ENCODE data around the gene BRD7.

Gene BRD7

DNA sequence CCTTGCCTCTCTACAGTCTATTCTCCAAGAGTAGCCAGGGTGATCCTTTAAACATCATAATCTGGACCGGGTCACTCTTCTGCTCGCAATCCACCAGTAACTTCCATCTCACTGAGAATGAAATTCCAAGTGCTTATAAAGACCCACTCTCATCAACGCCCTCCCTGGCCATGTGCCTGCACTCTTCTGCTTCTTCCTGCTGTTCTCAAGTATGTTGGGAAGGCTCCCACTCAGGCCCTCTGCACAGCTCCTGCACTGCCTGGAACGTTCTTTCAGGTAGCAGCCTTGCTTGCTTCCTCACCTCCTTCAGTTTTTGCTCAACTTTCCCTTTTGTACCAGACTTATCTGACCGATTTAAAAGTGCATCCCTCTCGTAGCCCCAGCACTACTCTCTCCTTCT, 44.4 kb downstream of the BRD7 start:
- Mint-ChIP-seq H3K27ac (peak overlapping the region; percentile 80), H3K4me1 (ENCODE audit: low read depth) (peaks cover 36% of the 10 kb centered on the region), H3K9me3 (no peaks in the 10 kb centered on the region), H3K36me3 (ENCODE audit: low read depth) (peaks cover 66% of the 10 kb centered on the region), H3K27me3 (no peaks in the 10 kb centered on the region), H3K4me3 (no peak overlapping the region)

DNA sequence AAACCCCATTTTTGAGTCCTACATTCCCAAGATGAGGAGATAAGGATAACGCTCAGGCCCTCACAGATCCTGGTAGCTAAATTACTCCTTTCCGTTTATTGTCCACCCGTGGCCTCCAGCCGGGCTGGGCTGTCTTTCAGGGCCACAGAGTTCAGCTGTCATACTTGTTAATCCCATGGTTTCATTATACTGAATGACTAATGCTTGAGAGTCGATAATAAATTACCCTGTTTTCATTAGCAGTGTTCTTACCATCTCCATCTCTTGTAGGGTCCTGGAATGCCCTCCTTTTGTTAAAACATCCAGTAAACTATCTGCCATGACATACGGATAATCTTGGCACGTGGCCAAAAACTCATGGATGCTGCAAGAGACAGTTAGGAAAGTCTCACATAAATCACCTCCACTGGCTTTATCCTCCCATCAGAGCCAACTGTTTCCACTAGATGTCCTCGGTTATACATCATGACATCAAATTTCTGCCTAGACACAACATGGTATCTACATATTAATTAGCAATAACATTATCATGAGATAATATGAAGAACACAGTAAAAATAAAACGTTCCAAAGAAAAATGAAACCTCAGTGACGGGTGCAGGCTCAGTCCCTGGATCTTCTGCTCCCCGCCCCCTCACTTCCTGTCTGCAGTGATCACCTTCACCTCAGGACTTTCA, 45.3 kb downstream of the BRD7 start:
- H3K4me1 Mint-ChIP-seq (ENCODE audit: low read depth) = peaks cover 36% of the 10 kb centered on the region
- no peak overlapping the region for H3K4me3 Mint-ChIP-seq
- H3K27ac Mint-ChIP-seq = peak overlapping the region; percentile 80
- no peaks in the 10 kb centered on the region for H3K9me3 Mint-ChIP-seq
- H3K27me3 Mint-ChIP-seq = no peaks in the 10 kb centered on the region
- peaks cover 64% of the 10 kb centered on the region for H3K36me3 Mint-ChIP-seq (ENCODE audit: low read depth)

DNA sequence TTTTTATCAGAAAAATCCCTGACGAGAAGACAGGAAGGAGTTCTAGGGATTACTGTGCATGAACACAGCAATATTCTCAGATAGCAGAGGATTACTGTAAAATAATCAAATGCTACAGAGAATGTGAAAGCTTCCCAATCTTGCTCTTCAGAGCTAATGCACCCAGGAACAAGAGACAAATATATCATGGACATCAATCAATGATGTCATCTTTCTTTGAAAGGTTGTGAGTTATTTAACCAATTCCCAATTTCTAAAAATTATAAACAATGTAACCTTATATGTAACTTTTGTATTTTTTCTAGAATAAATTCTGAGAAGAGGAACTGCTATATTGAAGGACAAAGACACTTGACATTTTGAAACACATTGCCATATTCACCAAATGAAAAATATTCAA, 46.5 kb downstream of the BRD7 start:
- H3K4me3 Mint-ChIP-seq = no peak overlapping the region
- peaks cover 63% of the 10 kb centered on the region for H3K36me3 Mint-ChIP-seq (ENCODE audit: low read depth)
- H3K4me1 Mint-ChIP-seq (ENCODE audit: low read depth) = peaks cover 28% of the 10 kb centered on the region
- H3K27me3 Mint-ChIP-seq = no peaks in the 10 kb centered on the region
- no peak overlapping the region for H3K27ac Mint-ChIP-seq
- no peaks in the 10 kb centered on the region for H3K9me3 Mint-ChIP-seq

DNA sequence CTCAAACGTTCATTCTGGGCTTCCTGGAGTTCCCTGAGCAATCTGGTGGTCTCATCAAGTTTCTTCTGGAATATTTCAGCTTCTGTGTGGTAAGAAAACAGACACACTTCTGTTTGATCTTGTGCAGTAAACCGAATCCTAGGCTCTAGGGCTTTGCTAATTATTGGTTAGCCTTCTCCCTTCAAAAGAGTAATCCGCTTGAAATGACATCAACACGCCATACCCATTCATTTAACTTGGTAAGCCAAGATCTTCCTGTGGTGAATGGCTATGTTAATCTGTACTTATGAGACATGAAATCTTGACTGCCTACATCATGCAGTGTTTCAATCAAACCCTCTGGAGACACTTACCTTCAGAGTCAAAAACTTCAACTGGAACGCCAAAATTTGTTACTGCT, 48.5 kb downstream of the BRD7 start:
- Mint-ChIP-seq H3K4me3 (no peak overlapping the region), H3K36me3 (ENCODE audit: low read depth) (peaks cover 72% of the 10 kb centered on the region), H3K4me1 (ENCODE audit: low read depth) (peaks cover 22% of the 10 kb centered on the region), H3K27ac (no peak overlapping the region), H3K9me3 (no peaks in the 10 kb centered on the region), H3K27me3 (no peaks in the 10 kb centered on the region)

DNA sequence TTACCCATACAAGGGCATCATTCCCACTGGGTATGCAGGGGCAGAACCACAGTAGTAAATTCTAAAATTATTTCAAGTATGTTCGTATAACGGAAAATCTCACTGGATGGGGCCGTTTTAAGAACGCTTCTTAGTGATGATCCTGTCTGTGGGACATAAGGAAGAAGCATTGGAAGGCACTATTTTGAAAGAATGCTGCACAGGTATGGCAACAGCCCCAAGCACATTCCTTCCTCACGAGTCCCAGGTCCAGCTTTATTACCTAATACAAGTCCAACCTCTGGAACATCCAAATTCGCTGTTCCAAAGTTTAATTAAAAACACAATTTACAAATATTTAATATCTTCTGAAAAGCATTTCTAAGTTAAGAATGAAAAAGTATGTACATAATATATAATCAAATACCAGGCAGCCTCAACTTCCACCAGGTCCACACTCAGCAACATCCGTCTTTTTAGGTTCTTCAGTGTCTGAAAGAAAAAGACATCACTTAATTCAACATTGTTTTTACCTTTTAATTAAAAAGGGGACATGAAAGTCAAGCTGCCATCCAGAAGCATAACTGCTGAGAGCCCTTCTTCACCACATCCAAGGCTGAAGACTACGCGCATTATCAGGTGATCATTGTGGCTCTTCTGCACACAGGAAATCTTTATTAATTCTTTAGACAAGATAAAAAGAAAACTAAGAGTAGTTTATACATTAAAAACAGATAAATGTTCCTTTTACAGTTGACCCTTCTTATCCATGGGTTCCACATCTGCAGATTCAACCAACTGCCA, 49.8 kb downstream of the BRD7 start:
- H3K9me3 Mint-ChIP-seq = no peaks in the 10 kb centered on the region
- H3K27ac Mint-ChIP-seq = peak overlapping the region; percentile 28
- peaks cover 15% of the 10 kb centered on the region for H3K4me1 Mint-ChIP-seq (ENCODE audit: low read depth)
- H3K27me3 Mint-ChIP-seq = no peaks in the 10 kb centered on the region
- no peak overlapping the region for H3K4me3 Mint-ChIP-seq
- peaks cover 72% of the 10 kb centered on the region for H3K36me3 Mint-ChIP-seq (ENCODE audit: low read depth)

DNA sequence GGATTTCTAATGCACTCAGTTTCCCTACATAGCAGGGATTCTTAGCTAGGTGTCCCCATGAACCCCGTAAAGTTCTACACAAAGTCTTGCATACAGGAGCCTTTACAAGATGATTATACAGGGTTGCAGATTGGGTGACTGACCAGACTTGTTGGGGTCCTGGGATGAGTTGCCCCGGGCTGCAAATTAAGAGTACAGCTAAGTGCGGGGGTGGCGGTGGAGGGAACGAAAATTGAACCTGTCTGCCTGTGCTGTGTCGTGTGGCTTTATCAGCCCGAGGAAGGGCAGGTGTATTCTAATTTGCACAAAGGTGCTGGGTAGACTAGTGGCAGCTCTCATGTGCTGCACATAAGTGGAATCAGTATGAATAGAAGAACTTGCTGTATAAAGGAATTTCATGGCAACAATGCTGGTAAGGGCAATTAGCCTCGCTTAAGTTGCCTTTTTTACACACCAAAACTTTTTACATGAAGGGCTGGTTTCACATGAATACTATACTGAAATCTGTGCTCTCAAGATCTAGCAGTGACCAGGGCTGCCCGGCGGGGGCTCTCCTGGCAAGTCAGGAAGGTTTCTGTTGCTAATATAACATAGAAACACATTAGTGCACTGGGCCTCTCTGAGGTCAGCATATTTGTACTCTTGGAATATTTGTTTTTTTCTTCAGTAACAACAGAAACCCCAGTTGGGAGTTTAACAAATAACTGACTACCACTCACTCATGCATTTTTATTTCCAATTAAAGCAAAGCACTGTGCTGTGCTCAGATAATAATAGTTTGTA, 51.7 kb downstream of the BRD7 start:
- H3K27ac Mint-ChIP-seq = peak overlapping the region; percentile 40
- H3K4me3 Mint-ChIP-seq = no peak overlapping the region
- H3K36me3 Mint-ChIP-seq (ENCODE audit: low read depth) = peaks cover 80% of the 10 kb centered on the region
- no peaks in the 10 kb centered on the region for H3K9me3 Mint-ChIP-seq
- H3K4me1 Mint-ChIP-seq (ENCODE audit: low read depth) = peaks cover 20% of the 10 kb centered on the region
- no peaks in the 10 kb centered on the region for H3K27me3 Mint-ChIP-seq

DNA sequence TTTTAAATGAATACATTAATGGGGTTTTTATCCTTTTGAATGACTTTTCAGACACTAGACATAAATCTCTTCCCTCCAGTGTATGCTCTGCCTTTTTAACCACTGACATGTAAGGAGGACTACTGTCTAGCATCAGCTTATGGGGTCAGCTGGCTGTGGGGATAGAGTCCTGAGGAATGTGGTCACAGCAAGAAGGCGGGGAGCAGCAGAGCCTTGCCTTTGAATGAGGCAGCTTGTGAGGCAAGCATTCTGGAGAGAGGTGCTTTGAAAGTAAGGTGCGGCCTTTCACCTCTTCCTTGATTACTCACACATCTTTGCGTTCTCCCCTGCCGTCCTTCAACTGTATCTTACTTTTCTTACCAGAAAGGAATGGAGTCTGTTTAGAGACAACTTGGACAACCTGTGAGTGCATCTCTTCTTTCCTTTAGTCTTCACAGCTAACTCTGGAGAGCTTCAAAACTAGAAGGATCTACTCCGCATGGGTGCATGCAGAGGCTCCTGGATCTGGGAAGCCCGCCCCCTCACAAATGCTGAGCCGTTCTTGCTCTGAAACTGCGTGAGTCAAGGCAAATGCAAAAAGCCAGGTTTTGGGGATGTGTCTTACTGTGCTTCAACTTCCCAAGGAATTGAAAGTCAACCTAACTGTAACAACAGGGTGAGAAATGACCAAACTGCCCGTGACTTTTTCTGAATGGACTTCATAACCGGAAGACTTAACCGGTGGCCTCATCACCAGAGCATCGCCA, 52.5 kb downstream of the BRD7 start:
- H3K4me3 Mint-ChIP-seq = no peak overlapping the region
- H3K27ac Mint-ChIP-seq = peak overlapping the region; percentile 40
- peaks cover 20% of the 10 kb centered on the region for H3K4me1 Mint-ChIP-seq (ENCODE audit: low read depth)
- H3K36me3 Mint-ChIP-seq (ENCODE audit: low read depth) = peaks cover 75% of the 10 kb centered on the region
- H3K9me3 Mint-ChIP-seq = no peaks in the 10 kb centered on the region
- H3K27me3 Mint-ChIP-seq = no peaks in the 10 kb centered on the region

DNA sequence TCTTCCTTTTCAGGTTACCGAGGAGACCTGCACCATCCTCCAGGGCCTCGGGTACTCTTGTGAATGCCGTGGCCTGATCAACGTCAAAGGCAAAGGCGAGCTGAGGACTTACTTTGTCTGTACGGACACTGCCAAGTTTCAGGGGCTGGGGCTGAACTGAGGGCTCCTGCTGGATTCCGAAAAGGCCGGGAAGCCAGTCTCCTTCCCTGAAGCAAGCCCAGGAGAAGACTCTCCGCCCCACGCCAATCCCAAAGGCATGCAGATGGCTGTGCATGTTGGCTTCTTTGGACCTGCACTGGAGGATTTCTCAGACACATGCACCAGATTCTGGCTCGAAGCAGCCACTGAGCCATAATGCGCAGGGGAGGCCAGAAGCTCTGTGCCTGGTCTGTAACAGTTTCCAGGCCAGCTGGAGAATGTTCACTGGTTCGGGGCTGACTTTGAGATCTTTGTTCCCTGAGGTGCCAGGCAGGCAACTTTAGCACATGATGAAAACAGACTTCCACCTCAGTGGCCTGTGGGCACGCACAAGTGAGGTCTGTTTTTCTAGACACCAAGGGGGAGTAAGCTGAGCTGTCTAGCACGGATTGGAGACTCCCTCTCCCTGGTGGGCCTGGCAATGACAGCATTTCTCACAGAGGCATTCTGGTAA, 53.3 kb downstream of the BRD7 start:
- Mint-ChIP-seq H3K27ac (peak overlapping the region; percentile 28), H3K4me3 (no peak overlapping the region), H3K4me1 (ENCODE audit: low read depth) (peaks cover 20% of the 10 kb centered on the region), H3K27me3 (no peaks in the 10 kb centered on the region), H3K36me3 (ENCODE audit: low read depth) (peaks cover 67% of the 10 kb centered on the region), H3K9me3 (no peaks in the 10 kb centered on the region)

DNA sequence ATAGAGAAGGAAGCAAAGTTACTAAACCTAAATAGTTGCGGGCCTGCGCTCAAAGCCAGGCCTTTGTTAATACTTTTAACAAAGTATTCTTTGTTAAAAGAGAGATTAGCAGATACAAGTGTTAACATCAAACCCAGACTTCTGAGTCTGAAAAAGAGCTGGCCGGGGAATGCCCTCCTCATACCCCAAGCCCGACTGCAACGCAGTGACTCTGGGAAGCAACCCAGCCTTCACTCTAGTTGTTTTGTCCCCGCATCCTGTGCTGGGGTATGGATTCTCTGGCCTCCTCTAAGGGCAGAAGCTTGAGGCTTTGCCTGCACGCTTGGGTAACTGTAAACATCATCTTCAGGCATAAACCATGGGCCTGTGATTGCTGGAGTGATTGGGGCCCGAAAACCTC, 54.1 kb downstream of the BRD7 start:
- peaks cover 20% of the 10 kb centered on the region for H3K4me1 Mint-ChIP-seq (ENCODE audit: low read depth)
- no peak overlapping the region for H3K4me3 Mint-ChIP-seq
- H3K9me3 Mint-ChIP-seq = no peaks in the 10 kb centered on the region
- H3K27ac Mint-ChIP-seq = no peak overlapping the region
- peaks cover 63% of the 10 kb centered on the region for H3K36me3 Mint-ChIP-seq (ENCODE audit: low read depth)
- no peaks in the 10 kb centered on the region for H3K27me3 Mint-ChIP-seq

DNA sequence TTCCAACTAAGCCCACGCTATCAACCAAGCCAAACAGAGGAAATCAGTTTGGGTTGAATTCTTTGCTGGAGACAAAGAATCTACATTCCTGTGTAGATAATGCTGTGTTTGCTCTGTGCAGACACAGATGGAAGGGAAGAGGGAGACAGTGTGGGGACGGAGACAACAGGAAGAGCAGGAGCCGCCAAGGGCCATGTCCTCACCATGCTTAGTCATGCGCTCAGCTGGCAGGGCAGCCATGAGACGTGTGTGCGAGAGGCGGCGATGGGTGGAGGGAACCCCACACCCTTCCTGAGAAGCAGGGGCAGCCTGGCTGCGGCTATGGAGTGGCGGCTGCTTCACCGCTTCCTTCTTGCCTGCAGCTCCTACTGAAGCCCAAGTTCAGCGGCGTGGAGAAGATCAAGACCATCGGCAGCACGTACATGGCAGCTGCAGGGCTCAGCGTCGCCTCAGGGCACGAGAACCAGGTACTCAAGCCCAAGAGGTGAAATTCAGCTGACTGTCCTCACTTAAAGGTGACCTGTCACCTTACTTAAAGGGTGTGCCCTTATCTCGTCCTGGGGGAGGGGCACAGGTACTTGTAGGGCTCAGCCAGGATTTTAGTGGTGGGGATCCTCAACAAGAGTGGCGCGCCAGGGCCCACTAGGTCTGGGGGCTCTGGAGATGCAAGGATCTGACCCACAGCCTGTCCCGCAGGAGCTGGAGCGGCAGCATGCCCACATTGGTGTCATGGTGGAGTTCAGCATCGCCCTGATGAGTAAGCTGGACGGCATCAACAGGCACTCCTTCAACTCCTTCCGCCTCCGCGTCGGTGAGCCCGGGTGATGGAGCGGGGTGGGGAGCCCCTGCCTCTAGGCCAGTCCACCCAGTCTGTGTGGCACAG, 55.0 kb downstream of the BRD7 start:
- H3K27ac Mint-ChIP-seq = peak overlapping the region; percentile 79
- no peak overlapping the region for H3K4me3 Mint-ChIP-seq
- peaks cover 63% of the 10 kb centered on the region for H3K36me3 Mint-ChIP-seq (ENCODE audit: low read depth)
- H3K4me1 Mint-ChIP-seq (ENCODE audit: low read depth) = peaks cover 20% of the 10 kb centered on the region
- H3K9me3 Mint-ChIP-seq = no peaks in the 10 kb centered on the region
- no peaks in the 10 kb centered on the region for H3K27me3 Mint-ChIP-seq

DNA sequence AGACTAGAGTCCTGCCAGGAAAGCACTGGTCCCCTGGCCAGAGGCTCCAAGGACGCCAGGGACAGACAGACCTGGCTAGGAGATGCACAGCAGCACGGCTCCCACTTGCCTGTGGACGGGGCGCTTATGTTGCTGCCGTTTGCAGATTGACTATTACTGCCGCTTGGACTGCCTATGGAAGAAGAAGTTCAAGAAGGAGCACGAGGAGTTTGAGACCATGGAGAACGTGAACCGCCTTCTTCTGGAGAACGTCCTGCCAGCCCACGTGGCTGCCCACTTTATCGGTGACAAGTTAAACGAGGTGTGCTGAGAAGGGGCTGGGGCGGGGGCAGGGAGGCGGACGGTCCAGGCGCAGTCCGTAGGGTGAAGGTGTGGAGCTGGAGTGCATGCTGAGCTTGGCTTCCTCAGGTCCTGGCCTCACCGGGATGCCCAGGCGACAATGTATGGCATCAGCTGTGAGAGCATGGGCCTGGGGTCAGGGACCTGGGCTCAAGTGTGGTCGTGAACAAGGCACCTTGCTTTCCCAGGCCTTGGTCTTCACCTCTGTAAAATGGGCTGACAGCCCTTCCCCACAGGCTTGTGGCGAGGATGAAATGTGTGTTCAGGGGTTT, 56.8 kb downstream of the BRD7 start:
- H3K36me3 Mint-ChIP-seq (ENCODE audit: low read depth) = peaks cover 51% of the 10 kb centered on the region
- H3K9me3 Mint-ChIP-seq = no peaks in the 10 kb centered on the region
- H3K4me3 Mint-ChIP-seq = no peak overlapping the region

DNA sequence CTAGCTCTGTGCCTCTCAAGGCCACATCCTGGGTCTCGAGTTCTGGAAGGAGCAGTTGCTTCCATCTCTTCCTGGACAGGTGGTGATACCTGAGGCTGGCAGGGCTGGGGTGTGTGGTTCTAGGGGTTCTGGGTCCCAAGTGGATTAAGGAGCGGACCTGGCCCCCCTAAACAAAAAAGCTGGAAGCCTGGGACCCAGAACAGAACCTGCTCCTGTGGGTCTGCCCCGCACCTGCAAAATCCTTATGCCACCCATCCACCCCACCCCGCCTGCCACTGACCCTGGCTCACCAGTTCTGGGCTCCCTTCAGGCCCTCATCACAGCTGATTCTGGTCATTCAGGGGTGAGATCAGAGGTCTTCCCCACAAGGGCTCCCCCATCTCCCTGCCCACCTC, 57.7 kb downstream of the BRD7 start:
- Mint-ChIP-seq H3K36me3 (ENCODE audit: low read depth) (peaks cover 44% of the 10 kb centered on the region), H3K4me3 (no peak overlapping the region), H3K27me3 (no peaks in the 10 kb centered on the region), H3K4me1 (ENCODE audit: low read depth) (peaks cover 14% of the 10 kb centered on the region), H3K9me3 (no peaks in the 10 kb centered on the region), H3K27ac (no peak overlapping the region)

More for the DNA sequence above, 56.8 kb downstream of the BRD7 start:
- H3K27me3 Mint-ChIP-seq = no peaks in the 10 kb centered on the region
- peak overlapping the region; percentile 45 for H3K27ac Mint-ChIP-seq
- H3K4me1 Mint-ChIP-seq (ENCODE audit: low read depth) = peaks cover 14% of the 10 kb centered on the region

All from stimulated activated naive CD8-positive, alpha-beta T cell treated with anti-CD3 and anti-CD28 coated beads, Interleukin-15, Interleukin-2, amounts not matched to agents 100 ng/mL and 50 ng/mL, for 24 hours (primary cell).